ENCODE data around the gene TJP3.
A peak's percentile ranks its signal among the peaks of the same experiment; 100 is the strongest.
"Not testable (repeated sequence)": the region's sequence is repeated elsewhere in the genome, so short reads cannot be mapped to it uniquely, and the experiment has no call there.

Gene TJP3

GRCh38 chr19:3746371-3747056 is 38.3 kb downstream of the TJP3 start:
- no peak for DNase-seq

DNA sequence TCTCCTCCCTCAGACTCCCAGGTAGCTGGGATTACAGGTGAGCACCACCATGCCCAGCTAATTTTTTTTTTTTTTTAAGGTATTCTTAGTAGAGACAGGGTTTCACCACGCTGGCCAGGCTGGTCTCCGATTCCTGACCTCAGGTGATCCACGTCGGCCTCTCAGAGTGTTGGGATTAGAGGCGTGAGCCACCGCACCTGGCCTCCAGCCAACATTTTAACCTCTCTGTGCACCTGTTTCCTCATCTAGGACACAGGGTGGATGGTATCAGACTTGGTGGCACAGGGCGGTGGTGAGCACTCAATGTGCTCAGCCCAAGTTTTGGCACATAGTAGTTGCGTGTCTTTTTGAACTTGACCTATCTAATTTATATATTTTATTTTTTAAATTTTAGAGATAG is 40.8 kb downstream of the TJP3 start:
- DNase-seq, result no peak

GRCh38 chr19:3750211-3750610 is 42.0 kb downstream of the TJP3 start:
- DNase-seq, result no peak

DNA sequence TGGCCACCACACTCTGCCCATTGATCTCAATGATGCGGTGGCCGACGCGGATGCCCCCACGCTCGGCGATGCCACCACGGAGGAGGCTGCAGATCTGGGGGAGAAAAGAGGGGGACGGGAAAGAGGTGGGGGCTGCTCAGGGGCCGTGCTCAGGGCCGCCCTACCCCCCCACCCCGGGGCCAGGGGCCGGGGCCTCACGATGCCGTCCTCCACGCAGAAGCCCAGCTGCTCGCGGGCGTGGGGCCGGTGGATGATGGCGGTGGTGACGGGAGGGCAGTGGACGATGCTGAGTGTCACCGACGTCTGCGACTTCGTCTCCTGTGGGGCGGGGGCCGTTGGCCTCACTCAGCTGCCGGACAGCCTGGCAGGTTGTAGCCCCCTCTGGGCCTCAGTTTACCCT is 43.1 kb downstream of the TJP3 start:
- DNase-seq, result no peak

DNA sequence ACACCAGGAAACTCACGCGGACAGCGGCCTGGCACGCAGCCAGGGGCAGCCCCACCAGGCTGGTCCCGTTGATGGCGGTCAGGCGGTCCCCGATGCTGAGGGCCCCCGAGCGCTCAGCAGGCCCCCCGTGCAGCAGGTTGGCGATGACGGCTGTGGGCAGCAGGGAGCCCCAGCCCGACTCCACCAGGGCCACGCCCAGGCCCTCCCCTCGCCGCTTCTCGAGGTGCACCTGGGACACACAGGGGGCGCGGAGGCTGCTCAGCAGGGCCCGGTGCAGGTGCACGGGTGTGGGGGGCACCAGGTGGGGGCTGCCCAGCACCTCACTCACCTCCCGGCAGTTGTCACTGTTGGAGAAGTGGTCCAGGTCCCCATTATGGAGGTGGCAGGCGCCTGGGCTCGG is 44.3 kb downstream of the TJP3 start:
- DNase-seq, result no peak

DNA sequence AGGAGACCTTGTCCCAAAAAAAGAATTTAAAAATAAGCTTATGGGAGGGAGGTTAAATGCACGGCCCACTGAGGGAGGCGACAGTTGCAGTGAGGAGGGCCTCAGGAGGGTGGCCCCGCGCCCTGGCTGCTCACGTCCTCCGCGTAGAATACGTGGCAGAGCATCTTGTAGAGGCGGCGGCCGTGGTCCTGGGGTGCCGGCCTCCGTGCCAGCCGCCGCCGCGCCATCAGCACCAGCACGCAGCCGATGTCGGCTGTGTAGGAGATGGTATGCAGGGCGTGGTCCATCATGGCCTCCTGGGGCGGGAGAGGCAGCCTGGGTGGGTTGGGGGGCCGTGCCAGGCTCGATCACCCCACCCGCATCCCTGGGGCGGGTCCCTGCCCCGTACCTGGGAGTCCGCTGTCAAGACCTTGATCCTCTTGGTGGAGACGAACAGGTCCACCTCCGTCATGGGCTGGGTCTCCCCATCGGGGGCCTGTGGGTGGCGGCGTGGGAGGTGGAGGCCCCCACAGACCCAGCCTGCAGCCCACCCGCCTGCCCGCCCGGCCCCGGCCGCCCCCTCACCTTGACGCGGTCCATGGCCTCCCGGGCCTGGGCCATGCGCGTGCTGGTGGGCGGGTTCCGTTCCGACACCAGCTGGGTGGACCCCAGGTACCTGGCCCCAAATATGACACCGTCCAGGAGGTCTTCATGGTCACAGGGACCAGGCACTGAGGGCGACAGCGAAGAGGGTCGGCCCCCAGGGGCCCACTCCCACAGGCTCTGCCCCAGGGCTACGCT is 45.6 kb downstream of the TJP3 start:
- DNase-seq, result no peak

DNA sequence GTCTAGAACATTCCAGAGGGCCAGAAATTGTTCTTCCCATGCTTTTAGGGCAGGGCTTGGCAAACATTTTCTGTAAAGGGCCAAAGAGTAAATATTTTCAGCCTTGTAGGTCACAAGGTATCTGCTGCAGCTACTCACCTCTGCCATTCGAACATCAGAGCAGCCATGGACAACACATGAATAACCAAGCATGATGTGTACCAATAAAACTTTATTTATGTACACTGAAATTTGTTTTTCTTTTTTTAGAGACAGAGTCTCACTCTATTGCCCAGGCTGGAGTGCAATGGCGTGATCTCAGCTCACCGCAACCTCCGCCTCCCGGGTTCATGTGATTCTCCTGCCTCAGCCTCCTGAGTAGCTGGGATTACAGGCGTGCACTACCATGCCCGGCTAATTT is 49.5 kb downstream of the TJP3 start:
- DNase-seq, result not testable (repeated sequence)

DNA sequence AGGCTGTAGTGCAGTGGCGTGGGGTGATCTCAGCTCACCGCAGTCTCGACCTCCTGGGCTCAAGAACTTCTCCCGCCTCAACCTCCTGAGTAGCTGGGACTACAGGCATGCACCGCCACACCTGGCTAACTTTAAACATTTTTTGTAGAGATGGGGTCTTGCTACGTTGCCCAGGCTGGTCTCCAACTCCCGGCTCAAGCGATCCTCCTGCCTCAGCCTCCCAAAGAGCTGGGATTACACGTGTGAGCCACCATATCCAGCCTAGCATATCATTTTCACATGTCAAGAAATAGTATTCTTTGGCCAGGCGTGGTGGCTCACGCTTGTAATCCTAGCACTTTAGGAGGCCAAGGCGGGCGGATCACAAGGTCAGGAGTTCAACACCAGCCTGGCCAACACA is 50.1 kb downstream of the TJP3 start:
- DNase-seq, result not testable (repeated sequence)

GRCh38 chr19:3759482-3760254 is 51.5 kb downstream of the TJP3 start:
- no peak for DNase-seq

GRCh38 chr19:3760871-3761361 is 52.7 kb downstream of the TJP3 start:
- DNase-seq, result no peak

DNA sequence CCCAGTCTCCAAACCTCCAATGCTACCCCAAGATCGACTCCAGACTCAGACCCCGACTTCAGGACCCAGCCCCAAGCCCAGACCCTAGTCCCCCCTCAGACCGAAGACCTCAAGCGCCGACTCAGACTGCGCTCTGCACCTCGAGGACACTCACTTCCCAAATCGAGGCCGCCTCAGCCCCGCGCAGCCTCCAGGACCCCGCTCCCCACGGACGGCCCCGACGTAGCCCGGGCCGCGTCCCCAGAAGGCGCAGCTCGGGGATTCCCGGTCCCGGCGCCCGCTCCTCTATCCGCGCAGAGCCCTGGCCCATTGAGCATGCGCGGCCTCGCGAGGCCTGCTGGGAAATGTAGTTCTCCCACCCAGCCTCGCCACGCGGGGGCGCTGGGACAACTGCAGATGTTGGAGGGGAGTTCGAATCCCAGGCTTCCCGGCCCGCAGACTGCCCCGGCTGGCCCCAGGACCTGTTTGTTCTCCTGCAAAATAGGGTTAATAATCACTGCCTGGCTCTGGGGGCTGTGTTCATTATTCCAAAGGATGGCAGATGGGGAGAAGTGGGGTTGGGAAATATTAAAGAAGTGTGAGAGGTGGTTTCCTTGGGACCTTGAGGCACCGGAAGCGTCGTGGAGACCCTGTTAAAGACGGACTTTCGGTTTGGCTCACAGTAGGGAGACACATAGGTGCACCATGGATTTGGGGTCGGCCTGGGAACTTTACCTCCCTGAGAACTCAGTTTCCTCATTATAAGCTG is 53.4 kb downstream of the TJP3 start, which contains the start of gene APBA3:
TSS of gene APBA3 (minus strand) at position 311 of the 748 bp plus-strand sequence. CDS start 1,428 bp downstream, outside the sequence.
- DNase-seq, result peak; percentile 61 to 78

DNA sequence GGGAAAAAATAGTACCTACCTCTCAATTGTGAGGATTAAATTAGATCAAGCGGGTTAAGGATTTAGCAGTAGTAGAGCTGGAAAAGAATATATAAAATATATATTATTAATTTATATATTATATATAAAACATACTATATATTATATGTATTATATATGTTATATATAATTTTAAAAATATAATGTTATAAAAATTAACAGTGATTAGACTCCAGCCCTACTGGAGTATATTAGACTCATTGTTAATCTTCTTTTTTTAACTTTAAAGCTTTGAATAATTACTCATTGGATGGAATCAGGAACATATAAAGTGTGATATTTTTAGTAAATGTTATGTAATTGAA is 53.9 kb downstream of the TJP3 start:
- no peak for DNase-seq

GRCh38 chr19:3762501-3763459 is 54.6 kb downstream of the TJP3 start, which contains the start of gene MRPL54:
TSS of gene MRPL54 (plus strand) at chr19:3762682. CDS start at chr19:3762701, 19 bp downstream.
- peak; percentile 92 to 98 for DNase-seq

GRCh38 chr19:3765121-3765520 is 56.9 kb downstream of the TJP3 start:
- no peak for DNase-seq

DNA sequence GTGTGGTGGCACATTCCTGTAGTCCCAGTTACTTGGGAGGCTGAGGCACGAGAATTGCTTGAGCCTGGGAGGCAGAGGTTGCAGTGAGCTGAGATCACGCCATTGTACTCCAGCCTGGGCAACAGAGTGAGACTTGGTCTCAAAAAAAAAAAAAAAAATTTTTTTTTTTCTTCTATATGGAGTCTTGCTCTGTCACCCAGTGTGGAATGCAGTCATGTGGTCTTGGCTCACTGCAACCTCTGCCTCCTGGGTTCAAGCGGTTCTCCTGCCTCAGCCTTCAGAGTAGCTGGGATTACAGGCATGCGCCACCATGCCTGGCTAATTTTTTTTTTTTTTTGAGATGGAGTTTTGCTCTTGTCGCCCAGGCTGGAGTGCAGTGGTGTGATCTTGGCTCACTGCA is 57.6 kb downstream of the TJP3 start:
- not testable (repeated sequence) for DNase-seq

GRCh38 chr19:3766520-3766919 is 58.3 kb downstream of the TJP3 start:
- no peak for DNase-seq

GRCh38 chr19:3767050-3767449 is 58.9 kb downstream of the TJP3 start:
- DNase-seq, result no peak

DNA sequence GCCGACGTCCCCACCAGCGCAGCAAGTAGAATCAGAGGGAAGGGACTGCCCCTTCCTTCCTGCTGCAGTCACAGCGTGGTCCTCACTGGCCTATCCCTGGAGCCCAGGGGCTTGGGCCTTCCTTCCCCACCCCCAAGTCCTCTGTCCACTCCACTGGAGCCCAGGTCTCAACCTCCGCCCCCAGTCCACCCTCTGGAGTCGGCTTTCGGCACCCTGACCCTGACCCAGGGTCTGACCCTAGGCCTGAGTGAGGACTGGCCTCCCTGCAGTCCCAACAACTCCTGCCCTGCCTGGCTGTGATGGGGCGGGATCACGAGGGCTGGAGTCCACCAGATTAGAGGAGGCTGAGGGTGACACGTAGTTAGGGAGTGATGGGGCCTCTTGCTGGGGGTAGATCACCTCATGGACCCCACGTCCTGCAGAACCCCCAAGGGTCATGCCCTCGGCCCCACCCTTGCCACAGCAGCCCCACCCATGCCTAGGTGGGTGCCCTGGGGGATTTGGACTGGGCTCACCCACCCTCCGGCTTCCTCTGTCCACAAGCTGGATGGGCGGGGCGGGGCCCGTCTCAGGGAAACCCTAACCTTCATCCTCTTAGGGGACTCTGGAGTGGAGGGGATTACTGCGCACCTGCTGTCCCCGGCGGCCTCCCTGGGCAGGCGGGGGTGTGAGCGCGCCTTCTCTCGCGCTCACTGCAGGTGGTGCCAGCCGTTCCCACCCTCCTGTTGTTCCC is 60.0 kb downstream of the TJP3 start:
- no peak for DNase-seq

DNA sequence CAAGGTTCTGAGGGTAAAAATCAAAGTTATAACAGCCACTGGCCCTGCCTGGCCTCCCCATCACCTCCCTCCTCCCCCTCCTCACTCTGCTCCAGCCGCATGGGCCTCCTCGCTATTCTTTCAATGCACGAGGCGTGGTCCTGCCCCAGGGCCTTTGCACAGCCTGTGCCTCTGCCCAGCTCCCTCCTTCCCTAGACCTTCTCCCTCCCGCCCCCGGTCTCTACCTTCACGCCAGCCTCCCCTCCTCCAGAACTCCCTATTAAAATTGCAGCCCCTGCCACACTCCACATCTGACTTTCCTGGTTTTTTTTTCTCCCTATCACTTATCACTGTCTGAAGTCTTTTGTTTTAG is 60.5 kb downstream of the TJP3 start:
- no peak for DNase-seq

DNA sequence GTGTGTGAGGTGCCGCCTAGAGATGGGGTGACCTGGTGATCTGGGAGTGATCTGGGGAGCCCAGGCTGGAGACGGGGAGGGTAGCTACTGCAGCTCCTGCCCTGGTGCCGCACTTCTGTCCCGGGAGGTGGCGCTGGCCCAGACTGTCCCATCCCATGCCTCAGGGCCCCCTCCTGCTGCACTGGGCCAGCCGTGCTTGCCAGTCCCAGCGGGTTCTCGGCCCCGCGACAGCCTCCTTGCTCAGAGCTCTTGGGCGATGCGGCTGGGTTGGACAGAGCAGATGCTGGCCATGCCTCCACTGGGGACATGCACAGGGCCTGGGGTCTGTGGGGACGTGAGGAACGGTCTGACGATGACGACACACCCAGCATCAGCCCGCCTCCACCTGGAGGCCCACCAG is 61.3 kb downstream of the TJP3 start:
- DNase-seq, result no peak
